ENCODE data around the gene CCDC3. TPM values are rescaled to one million over a fixed set of nuclear protein-coding genes. Genes with fewer than 3 reads are reported as not detected.

Gene CCDC3
- total RNA-seq, 1 donor from 2014 or later = 0.09 TPM

DNA sequence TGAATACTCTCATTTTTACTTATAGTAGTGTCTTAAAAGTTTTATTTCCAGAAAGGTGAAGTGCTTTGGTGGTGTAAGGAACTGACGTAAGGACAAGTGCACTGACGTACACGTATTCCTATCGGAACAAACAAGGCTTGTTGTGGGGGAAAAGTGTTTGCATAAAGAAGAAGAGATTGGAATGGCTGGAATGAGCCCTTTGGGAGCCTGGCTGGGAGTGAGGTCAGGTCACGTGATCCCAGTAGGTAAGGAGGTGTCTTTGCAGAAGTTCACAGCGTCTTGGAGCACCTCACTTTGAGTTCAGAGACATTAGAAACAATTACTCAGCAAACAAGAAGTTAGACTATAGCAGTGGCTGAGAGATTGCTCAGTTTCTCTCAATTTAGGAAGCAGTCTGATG lies 104.2 kb downstream of the CCDC3 start:
- no peaks in the 10 kb centered on the region for H3K36me3 Mint-ChIP-seq (ENCODE audit: low read depth)
- no peaks in the 10 kb centered on the region for H3K9me3 Mint-ChIP-seq
- DNase-seq = no peak
- H3K4me1 Mint-ChIP-seq = peaks cover 1% of the 10 kb centered on the region
- intact Hi-C loops (cut with micrococcal nuclease) = no loop called here
- H3K27me3 Mint-ChIP-seq = peaks cover 2% of the 10 kb centered on the region
- H3K4me3 Mint-ChIP-seq = no peak overlapping the region
- H3K27ac Mint-ChIP-seq = no peak overlapping the region

DNA sequence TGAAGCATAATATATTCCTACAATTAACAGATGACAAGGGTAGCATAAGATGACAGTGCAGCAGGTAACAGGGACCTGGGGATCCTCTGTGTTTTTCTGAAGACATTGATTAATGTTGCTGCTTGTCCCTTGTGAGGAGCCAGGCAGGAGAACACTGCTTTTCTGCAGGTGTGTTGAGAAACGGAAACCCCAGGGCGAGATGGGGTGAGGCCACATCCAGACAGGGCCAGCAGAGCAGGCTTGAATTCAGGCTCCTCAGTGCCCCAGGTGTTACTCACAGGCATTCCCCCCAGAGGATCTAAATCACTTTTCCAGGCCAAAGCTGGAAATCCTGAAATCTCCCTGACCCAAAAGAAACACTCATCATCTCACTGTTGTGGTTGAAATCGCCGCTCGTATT lies 105.3 kb downstream of the CCDC3 start:
- H3K27me3 Mint-ChIP-seq = peaks cover 8% of the 10 kb centered on the region
- no peaks in the 10 kb centered on the region for H3K9me3 Mint-ChIP-seq
- no peaks in the 10 kb centered on the region for H3K4me1 Mint-ChIP-seq

DNA sequence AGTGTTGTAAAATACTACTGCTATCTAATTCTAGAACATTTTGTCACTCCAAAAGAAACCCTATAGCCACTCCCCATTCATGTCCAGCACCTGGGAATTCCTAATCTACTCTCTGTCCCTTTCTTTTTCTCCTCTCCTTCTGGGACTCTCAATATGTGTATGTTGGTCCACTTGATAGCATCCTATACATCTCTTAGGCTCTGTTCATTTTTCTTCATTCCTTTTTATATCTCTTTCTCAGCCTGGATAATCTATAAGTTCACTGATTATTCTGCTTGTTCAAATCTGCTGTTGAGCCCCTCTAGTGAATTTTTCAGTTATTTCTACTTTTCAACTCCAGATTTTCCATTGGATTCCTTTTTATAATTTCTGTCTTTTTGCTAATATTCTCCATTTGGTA lies 108.6 kb downstream of the CCDC3 start:
- H3K27ac Mint-ChIP-seq = no peak overlapping the region
- H3K36me3 Mint-ChIP-seq (ENCODE audit: low read depth) = no peaks in the 10 kb centered on the region
- H3K4me3 Mint-ChIP-seq = no peak overlapping the region
- intact Hi-C loops (cut with micrococcal nuclease) = no loop called here
- no peaks in the 10 kb centered on the region for H3K4me1 Mint-ChIP-seq
- H3K9me3 Mint-ChIP-seq = no peaks in the 10 kb centered on the region
- DNase-seq = no peak
- H3K27me3 Mint-ChIP-seq = peaks cover 11% of the 10 kb centered on the region

More for the DNA sequence above, 105.3 kb downstream of the CCDC3 start:
- Mint-ChIP-seq H3K36me3 (ENCODE audit: low read depth) (no peaks in the 10 kb centered on the region), H3K4me3 (no peak overlapping the region), H3K27ac (no peak overlapping the region)
- intact Hi-C loops (cut with micrococcal nuclease) = no loop called here
- DNase-seq = no peak

DNA sequence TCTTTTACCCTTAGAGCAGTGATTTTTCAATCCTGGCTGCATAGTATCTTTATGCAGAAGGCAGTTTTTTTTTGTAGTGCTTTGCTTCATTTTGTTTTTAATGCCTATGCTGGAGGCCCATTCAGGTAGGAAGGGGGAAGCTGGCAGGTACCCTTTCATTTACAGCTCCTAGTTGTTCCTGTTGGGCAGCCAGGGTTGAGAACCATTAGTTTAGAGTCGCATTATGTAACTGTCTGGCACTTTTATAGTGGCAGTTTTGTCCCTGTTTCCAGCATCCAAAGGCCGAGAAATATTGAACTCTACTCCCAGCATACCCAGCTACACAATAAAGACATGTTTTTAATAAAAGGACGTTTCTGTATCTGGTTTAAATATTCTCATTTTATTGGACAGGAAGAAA lies 110.6 kb downstream of the CCDC3 start:
- Mint-ChIP-seq H3K9me3 (no peaks in the 10 kb centered on the region), H3K4me3 (no peak overlapping the region), H3K27ac (no peak overlapping the region), H3K4me1 (no peaks in the 10 kb centered on the region), H3K36me3 (ENCODE audit: low read depth) (no peaks in the 10 kb centered on the region), H3K27me3 (peaks cover 11% of the 10 kb centered on the region)
- DNase-seq = no peak
- intact Hi-C loops (cut with micrococcal nuclease) = no loop called here

DNA sequence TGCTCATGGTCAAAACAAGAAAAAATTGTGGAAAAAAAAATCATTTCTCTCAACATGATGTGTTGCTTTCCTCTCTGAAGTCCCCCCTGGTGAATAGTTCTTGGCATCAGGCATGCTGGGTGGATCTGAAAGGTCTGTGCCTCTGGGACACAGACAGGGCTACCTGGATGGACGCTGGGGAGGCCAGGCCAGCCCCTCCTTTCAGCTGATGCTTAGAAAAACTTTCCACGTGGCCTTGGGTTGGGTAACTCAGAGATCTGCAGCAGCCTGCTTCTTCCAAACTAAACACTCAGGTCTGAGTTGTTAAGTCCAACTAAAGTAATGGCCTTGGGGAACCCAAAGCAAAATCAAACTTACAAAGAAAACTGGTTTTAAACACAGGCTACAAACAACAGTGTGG lies 113.0 kb downstream of the CCDC3 start:
- DNase-seq = no peak
- intact Hi-C loops (cut with micrococcal nuclease) = no loop called here
- no peaks in the 10 kb centered on the region for H3K4me1 Mint-ChIP-seq
- no peaks in the 10 kb centered on the region for H3K36me3 Mint-ChIP-seq (ENCODE audit: low read depth)
- H3K27ac Mint-ChIP-seq = no peak overlapping the region
- peaks cover 9% of the 10 kb centered on the region for H3K27me3 Mint-ChIP-seq
- H3K9me3 Mint-ChIP-seq = no peaks in the 10 kb centered on the region
- H3K4me3 Mint-ChIP-seq = no peak overlapping the region

DNA sequence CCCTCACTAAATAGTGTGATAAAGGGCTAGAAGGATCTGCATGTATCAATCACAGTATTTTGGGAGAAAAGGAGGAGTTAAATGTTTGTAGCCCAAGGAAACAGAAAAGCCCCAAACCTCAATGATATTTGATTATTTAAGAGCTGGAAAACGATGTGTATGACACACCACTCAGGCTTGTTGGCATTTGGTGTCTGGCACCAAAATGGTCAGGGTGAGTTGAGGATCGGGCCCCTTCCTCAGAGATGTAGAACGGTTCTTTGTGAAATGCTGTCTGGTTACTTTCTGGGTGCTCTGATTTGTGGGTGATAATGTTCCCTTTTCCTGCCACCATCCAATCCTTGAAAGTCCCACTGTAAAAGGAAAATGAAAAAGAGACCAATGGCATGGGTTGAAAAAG lies 113.7 kb downstream of the CCDC3 start:
- Mint-ChIP-seq H3K4me1 (no peaks in the 10 kb centered on the region), H3K27ac (no peak overlapping the region), H3K27me3 (peaks cover 11% of the 10 kb centered on the region), H3K9me3 (no peaks in the 10 kb centered on the region), H3K4me3 (no peak overlapping the region), H3K36me3 (ENCODE audit: low read depth) (no peaks in the 10 kb centered on the region)
- no peak for DNase-seq
- intact Hi-C loops (cut with micrococcal nuclease) = no loop called here

DNA sequence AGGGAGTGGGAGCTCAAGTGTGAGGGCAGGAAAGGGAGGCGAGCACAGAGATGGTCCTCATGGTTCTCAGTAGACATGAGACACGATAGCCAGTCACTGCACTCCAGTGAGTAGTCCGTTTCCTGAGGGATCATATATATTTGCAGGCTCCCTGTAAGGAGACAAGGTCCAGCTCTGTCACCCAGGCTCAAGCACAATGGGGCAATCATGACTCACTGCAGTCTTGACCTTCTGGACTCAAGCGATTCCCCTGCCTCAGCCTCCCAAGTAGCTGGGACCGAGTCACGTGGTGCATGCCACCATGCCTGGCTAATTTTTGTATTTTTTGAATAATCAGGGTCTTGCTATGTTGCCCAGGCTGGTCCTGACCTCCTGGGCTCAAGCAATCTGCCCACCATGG lies 116.7 kb downstream of the CCDC3 start:
- H3K36me3 Mint-ChIP-seq (ENCODE audit: low read depth) = no peaks in the 10 kb centered on the region

DNA sequence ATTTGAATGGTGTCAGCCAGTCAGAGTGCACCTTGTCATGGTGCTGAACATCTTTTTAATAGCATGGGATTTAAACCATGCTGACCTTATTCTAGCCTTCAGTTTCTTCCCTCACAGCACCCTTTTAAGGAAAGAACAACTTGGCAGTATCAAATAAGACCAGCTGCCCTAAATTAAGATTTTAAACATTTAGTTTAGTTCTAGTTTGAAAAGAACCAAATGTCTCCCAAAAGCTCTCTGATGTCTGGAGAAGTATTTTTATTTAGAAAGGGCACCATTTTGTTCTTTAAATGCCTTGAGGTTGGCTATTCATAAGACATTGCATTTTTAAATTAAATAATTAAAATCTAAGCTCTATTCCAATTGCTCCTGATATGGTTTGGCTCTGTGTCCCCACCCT lies 121.1 kb downstream of the CCDC3 start:
- no peaks in the 10 kb centered on the region for H3K36me3 Mint-ChIP-seq (ENCODE audit: low read depth)
- H3K27ac Mint-ChIP-seq = no peak overlapping the region

More for the DNA sequence above, 116.7 kb downstream of the CCDC3 start:
- H3K27me3 Mint-ChIP-seq = peaks cover 7% of the 10 kb centered on the region
- H3K9me3 Mint-ChIP-seq = no peaks in the 10 kb centered on the region
- intact Hi-C loops (cut with micrococcal nuclease) = no loop called here
- no peak for DNase-seq
- H3K4me1 Mint-ChIP-seq = no peaks in the 10 kb centered on the region
- H3K27ac Mint-ChIP-seq = no peak overlapping the region
- no peak overlapping the region for H3K4me3 Mint-ChIP-seq

DNA sequence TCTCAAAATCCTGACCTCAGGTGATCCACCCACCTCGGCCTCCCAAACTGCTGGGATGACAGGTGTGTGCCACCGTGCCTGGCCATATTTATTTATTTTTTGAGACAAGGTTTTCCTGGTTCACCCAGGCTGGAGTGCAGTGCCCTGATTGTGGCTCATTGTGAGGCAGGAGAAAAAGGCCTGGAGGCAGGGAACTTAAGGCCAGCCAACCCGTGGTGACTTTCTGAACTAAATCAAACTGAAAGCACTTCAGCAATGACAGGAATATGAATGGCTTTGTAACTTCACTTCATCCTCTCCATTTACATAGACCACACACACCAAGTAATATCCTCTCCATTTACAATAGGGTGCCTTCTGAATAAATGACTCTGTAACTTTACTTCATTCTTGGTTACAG lies 124.4 kb downstream of the CCDC3 start:
- Mint-ChIP-seq H3K4me1 (no peaks in the 10 kb centered on the region), H3K27me3 (peaks cover 13% of the 10 kb centered on the region), H3K36me3 (ENCODE audit: low read depth) (no peaks in the 10 kb centered on the region), H3K9me3 (no peaks in the 10 kb centered on the region), H3K4me3 (no peak overlapping the region), H3K27ac (no peak overlapping the region)
- intact Hi-C loops (cut with micrococcal nuclease) = no loop called here
- DNase-seq = no peak

More for the DNA sequence above, 121.1 kb downstream of the CCDC3 start:
- intact Hi-C loops (cut with micrococcal nuclease) = no loop called here
- no peaks in the 10 kb centered on the region for H3K9me3 Mint-ChIP-seq
- no peaks in the 10 kb centered on the region for H3K4me1 Mint-ChIP-seq
- peaks cover 15% of the 10 kb centered on the region for H3K27me3 Mint-ChIP-seq
- H3K4me3 Mint-ChIP-seq = no peak overlapping the region
- DNase-seq = no peak

DNA sequence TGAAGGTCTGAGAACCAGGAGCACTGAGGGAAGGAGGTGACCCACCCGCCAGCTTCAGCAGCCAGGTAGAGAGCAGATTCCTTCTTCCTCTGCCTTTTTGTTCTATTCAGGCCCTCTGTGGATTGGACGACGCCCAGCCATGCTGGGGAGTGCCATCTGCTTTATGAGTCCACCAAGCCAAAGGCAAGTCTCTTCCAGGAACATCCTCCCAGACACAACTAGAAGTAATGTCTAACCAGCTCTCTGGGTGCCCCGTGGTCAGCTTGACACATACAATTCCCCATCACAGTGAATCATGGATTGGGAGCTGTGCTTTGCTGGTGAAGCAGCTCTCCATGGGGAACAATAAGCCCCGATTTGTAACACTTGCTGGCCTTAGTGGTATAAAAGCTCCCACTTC lies 125.2 kb downstream of the CCDC3 start:
- no peaks in the 10 kb centered on the region for H3K36me3 Mint-ChIP-seq (ENCODE audit: low read depth)

DNA sequence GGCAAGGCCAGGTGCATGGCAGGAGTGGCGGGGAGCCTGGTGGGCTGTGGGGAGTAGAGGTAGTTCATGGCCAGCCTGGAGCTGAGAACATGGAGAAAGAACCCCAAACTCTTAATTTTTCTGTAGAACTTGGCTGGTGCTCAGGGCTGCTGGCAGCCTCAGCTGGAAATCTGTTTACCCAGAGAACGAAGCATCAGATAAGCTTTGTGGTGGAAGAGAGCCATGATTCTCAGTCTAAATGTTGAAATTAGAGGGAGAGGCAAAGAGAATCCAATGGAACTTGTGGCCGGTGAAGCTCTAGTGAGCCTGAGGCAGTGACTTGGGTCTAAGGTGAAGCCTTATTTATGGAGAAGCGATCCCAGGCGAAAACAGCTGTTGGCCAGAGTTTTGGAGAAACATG lies 126.4 kb downstream of the CCDC3 start:
- H3K4me3 Mint-ChIP-seq = no peak overlapping the region
- H3K27ac Mint-ChIP-seq = no peak overlapping the region
- H3K36me3 Mint-ChIP-seq (ENCODE audit: low read depth) = no peaks in the 10 kb centered on the region
- no peak for DNase-seq
- no peaks in the 10 kb centered on the region for H3K4me1 Mint-ChIP-seq
- H3K9me3 Mint-ChIP-seq = no peaks in the 10 kb centered on the region
- peaks cover 8% of the 10 kb centered on the region for H3K27me3 Mint-ChIP-seq
- intact Hi-C loops (cut with micrococcal nuclease) = no loop called here

More for the DNA sequence above, 125.2 kb downstream of the CCDC3 start:
- intact Hi-C loops (cut with micrococcal nuclease) = no loop called here
- no peaks in the 10 kb centered on the region for H3K9me3 Mint-ChIP-seq
- peaks cover 11% of the 10 kb centered on the region for H3K27me3 Mint-ChIP-seq
- DNase-seq = no peak
- H3K4me1 Mint-ChIP-seq = no peaks in the 10 kb centered on the region
- no peak overlapping the region for H3K27ac Mint-ChIP-seq
- no peak overlapping the region for H3K4me3 Mint-ChIP-seq

DNA sequence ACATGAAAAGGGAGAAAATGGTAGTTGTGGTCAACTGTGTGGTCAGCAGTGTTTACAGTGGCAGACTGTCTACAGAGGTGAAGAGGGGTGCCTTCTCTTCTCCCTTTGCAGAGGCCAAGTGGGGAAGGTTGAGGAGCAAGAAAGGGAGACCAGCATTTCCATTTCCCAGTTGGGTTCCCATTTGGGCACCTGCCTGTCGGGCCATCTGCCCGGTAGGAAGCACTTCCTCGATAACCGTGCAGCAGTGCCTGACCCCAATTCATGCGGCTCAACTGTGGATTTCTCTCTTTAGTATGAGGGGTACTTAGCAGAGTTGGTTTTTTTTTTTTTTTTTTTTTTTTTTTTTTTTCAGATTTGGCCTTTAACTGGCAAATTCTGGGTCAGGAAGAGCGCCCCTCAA lies 127.0 kb downstream of the CCDC3 start:
- H3K4me1 Mint-ChIP-seq = no peaks in the 10 kb centered on the region
- H3K4me3 Mint-ChIP-seq = no peak overlapping the region
- DNase-seq = no peak
- intact Hi-C loops (cut with micrococcal nuclease) = no loop called here
- no peak overlapping the region for H3K27ac Mint-ChIP-seq
- H3K9me3 Mint-ChIP-seq = no peaks in the 10 kb centered on the region
- H3K36me3 Mint-ChIP-seq (ENCODE audit: low read depth) = no peaks in the 10 kb centered on the region
- peaks cover 6% of the 10 kb centered on the region for H3K27me3 Mint-ChIP-seq

DNA sequence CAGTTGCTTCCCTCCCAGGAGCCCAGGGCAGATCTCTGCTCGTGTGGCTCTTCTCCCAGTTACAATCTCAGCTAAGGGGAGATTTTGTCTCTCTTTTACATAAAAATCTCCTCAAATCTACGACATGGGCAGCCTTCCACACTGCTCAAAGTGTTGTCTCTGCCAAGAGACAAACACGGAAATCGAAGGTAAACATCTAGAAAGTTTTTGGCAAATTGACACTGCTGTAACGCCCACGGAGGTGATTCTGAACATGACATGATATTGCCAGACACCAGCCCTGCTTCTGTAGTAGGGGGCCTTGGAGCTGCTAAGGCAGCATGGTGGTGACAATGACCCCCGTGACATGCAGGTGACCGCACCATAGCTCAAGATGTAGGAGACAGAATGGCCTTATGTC lies 128.3 kb downstream of the CCDC3 start:
- no peak for DNase-seq
- Mint-ChIP-seq H3K36me3 (ENCODE audit: low read depth) (no peaks in the 10 kb centered on the region), H3K4me3 (no peak overlapping the region), H3K27me3 (peaks cover 3% of the 10 kb centered on the region), H3K4me1 (no peaks in the 10 kb centered on the region), H3K27ac (no peak overlapping the region), H3K9me3 (no peaks in the 10 kb centered on the region)
- intact Hi-C loops (cut with micrococcal nuclease) = no loop called here

DNA sequence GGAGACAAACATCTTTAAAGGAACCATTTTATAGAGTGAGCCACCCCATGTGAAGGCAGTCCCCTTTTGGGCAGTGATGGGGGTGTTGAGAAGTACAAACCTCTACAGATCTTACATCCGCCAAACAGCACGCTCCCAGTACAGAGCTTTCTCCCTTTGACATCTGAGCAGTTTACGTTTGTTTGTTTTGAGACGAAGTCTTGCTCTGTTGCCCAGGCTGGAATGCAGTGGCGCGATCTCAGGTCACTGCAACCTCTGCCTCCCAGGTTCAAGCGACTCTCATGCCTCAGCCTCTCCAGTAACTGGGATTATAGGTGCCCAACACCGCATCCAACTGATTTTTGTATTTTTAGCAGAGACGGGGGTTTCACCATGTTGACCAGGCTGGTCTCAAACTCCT lies 128.9 kb downstream of the CCDC3 start:
- Mint-ChIP-seq H3K9me3 (no peaks in the 10 kb centered on the region), H3K36me3 (ENCODE audit: low read depth) (no peaks in the 10 kb centered on the region), H3K27me3 (no peaks in the 10 kb centered on the region), H3K4me3 (no peak overlapping the region), H3K4me1 (no peaks in the 10 kb centered on the region), H3K27ac (no peak overlapping the region)
- no peak for DNase-seq
- intact Hi-C loops (cut with micrococcal nuclease) = no loop called here

DNA sequence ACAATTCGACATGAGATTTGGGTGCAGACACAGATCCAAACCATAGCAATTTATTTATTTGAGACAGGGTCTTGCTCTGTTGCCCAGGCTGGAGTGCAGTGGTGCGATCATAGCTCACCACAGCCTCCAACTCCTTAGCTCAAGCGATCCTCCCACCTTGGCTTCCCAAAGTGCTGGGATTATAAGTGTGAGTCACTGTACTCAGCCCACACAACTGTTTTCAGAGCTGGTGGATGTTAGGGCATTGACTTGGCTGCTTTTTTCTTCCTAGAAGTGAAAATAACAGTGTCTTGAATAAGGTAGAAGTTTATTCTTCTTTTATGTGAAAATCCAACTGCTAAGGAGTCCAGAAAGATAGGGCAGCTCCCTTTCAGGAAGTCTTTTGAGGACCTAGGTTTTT lies 132.1 kb downstream of the CCDC3 start:
- Mint-ChIP-seq H3K36me3 (ENCODE audit: low read depth) (no peaks in the 10 kb centered on the region), H3K27me3 (no peaks in the 10 kb centered on the region), H3K4me3 (no peak overlapping the region), H3K4me1 (no peaks in the 10 kb centered on the region), H3K9me3 (no peaks in the 10 kb centered on the region), H3K27ac (no peak overlapping the region)
- DNase-seq = no peak
- intact Hi-C loops (cut with micrococcal nuclease) = no loop called here
